ENCODE data around the gene MANBA. TPM values are rescaled to one million over a fixed set of nuclear protein-coding genes. Genes with fewer than 3 reads are reported as not detected.

MANBA gene
- total RNA-seq, 1 donor from 2014 or later = 8.1 TPM

DNA sequence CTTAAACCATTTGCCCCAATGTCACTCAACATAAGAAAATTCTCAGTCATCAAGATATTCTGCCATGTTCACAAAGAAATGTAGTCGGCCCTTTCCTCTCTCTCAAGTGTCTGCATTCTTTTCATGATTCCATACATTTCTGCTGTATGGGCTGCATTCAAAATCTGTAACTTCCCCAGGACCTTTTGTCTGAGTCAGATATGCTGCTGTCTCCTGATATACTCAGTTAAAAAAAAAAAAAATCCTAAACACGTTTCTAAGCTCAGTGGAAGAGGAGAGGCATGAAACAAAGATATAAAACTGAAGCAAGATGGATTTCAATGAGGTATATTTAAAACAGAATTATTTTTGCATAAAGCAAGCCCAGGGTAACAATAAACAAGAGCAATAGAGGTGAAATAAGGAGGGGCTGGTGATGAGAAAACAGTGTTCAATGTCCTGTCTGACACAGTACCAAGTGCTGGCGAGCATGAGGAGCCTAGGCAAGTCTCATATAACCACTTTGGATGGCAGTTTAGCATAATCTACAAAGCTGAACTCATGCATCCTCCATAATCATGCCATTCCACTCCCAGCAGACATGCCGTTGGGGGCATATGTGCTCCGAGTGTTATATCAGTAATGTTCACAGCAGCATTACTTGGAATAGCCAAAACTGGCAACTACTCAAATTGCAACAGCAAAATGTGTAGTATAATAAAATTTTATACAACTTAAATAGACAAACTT is 76.7 kb downstream of the MANBA start:
- TF ChIP-seq, protein P1, sequence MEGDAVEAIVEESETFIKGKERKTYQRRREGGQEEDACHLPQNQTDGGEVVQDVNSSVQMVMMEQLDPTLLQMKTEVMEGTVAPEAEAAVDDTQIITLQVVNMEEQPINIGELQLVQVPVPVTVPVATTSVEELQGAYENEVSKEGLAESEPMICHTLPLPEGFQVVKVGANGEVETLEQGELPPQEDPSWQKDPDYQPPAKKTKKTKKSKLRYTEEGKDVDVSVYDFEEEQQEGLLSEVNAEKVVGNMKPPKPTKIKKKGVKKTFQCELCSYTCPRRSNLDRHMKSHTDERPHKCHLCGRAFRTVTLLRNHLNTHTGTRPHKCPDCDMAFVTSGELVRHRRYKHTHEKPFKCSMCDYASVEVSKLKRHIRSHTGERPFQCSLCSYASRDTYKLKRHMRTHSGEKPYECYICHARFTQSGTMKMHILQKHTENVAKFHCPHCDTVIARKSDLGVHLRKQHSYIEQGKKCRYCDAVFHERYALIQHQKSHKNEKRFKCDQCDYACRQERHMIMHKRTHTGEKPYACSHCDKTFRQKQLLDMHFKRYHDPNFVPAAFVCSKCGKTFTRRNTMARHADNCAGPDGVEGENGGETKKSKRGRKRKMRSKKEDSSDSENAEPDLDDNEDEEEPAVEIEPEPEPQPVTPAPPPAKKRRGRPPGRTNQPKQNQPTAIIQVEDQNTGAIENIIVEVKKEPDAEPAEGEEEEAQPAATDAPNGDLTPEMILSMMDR (conservative IDR thresholded peaks at IDR 0.05; ENCODE audit: low read depth, low read length) = no peak
- H3K4me3 ChIP-seq (ENCODE audit: low read depth, low read length) = no peak overlapping the region
- DNase-seq (ENCODE audit: low read depth) = no peak

DNA sequence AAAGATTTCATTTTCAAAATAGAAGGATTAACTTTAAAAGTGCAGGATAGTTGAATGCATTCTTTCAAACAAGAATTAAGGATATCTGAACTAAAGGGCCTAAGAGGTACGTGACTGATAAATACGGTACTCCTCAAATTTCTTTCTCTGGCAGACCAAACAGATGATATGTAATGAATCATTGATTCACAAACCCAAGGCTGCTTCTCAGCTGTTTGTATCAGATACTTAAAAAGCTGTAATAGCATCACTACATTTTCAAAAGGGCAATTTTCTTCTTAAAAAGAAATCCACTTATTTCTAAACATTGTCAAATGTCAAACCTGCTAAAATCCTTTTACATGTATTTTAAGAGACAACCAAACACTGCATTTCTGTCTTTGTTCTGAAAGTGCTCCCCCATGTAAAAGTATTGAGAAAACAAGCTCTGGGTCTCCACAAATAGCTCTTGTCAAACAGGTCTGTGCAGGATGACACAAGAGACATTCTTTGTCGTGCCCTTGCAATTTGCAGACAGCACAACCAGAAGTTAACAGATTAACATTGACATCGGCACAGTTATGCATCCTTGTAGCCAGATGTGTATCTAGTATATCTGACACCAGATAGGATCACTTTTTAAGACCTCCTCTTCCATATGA is 82.0 kb downstream of the MANBA start:
- TF ChIP-seq, protein P1 (conservative IDR thresholded peaks at IDR 0.05; ENCODE audit: low read depth, low read length) = no peak
- DNase-seq (ENCODE audit: low read depth) = no peak
- no peak overlapping the region for H3K4me3 ChIP-seq (ENCODE audit: low read depth, low read length)

DNA sequence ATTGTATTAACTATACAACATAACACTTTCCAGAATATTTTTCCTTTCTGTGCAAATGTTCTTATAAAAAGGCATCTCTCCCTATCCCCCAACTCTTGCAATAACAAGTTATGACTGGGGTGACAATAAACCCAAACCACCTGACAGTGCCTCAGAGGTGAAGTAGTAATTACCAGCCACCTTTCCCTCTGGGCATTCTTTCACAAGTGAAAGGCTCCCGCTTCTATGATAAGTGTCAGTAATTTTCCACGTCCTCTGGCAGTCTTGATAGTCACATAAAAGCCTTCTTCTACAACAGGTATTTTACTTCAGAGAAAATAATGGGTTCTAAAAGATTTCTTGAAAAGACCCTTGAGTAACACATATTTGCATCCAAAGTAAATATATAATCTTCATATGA is 82.7 kb downstream of the MANBA start:
- TF ChIP-seq, protein P1 (conservative IDR thresholded peaks at IDR 0.05; ENCODE audit: low read depth, low read length) = no peak
- H3K4me3 ChIP-seq (ENCODE audit: low read depth, low read length) = no peak overlapping the region
- no peak for DNase-seq (ENCODE audit: low read depth)

DNA sequence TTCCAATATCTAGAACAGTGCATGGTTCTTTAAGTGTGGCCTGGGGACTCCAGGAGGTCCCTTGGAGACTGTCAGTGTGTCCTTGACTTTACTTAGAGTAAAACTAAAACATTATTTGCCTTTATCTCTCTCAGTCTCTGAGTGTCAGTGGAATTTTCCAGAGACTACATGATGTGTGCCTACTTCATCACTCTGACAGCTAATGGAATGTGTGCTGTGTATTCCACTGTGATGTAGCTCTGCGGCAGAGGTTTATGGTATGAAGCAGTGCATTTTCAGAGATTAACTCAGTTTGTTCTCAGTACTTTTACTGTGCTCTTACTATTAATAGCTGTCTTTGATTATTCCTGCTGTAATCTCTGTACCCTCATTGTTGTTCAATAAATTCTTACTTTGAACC is 85.6 kb downstream of the MANBA start:
- TF ChIP-seq, protein P1 (conservative IDR thresholded peaks at IDR 0.05; ENCODE audit: low read depth, low read length) = no peak
- no peak overlapping the region for H3K4me3 ChIP-seq (ENCODE audit: low read depth, low read length)
- DNase-seq (ENCODE audit: low read depth) = no peak

DNA sequence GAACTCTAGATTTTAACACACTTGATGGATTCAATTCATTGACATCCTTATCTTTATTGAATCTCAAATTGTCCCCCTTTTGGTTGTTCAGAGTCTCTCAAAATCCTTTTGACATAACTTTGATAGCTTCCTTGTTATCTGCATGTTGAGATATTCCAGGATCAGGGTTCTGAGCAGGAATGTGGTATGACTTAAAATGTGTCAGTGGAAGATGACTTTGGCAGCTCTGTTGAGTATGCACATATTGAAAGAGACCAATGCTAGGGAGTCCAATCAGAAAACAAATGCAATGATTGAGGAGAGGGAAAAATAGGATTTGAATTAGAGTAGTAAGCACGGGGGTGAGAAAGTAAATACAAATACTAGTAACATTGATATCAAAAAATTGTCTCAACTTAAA is 93.8 kb downstream of the MANBA start:
- H3K4me3 ChIP-seq (ENCODE audit: low read depth, low read length) = no peak overlapping the region
- TF ChIP-seq, protein P1 (conservative IDR thresholded peaks at IDR 0.05; ENCODE audit: low read depth, low read length) = no peak
- DNase-seq (ENCODE audit: low read depth) = no peak

DNA sequence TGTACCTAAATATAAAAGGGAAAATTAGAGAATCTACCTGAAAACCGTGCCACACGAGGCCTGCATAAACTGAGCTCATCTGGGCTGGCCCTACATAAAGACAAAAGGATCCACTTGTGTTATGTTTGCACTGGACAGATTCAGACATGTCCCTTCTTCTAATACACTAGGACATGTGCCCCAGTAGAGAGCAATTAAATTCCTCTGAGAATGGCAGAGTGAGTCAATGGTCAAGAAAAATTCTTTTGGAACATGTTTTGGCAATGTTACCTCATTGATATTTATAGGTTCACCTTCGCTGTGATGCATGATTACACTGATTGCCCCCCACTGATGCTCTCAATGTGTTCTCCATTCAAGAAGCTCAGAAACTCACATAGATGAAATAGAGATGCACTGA is 95.2 kb downstream of the MANBA start:
- H3K4me3 ChIP-seq (ENCODE audit: low read depth, low read length) = no peak overlapping the region
- TF ChIP-seq, protein P1 (conservative IDR thresholded peaks at IDR 0.05; ENCODE audit: low read depth, low read length) = no peak
- DNase-seq (ENCODE audit: low read depth) = no peak

DNA sequence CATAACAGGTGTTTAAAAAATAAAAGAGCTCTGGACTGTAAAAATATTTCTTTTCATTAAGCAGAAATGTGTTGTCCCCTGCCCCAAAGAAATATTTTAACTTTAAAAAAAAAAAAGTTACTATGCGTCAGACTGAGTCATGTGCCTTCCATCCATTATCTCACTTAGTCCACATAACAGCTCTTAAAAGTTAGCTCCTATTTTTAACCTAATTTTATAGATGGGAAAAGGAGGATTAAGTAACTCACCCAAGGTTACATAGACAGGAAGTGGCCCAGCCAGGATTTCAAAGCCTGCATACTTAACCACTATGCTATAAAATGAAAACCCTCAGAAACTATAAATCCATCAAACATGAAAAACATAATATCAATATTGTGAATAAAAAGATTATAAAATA is 97.7 kb downstream of the MANBA start:
- TF ChIP-seq, protein P1 (conservative IDR thresholded peaks at IDR 0.05; ENCODE audit: low read depth, low read length) = no peak
- H3K4me3 ChIP-seq (ENCODE audit: low read depth, low read length) = no peak overlapping the region
- DNase-seq (ENCODE audit: low read depth) = no peak

Data from epithelial cell of proximal tubule (primary cell).